Stimulated activated CD8-positive, alpha-beta memory T cell treated with anti-CD3 and anti-CD28 coated beads, Interleukin-12 subunit alpha, Interleukin-12 subunit beta, amount 100 ng/mL, for 1 hour (primary cell): ENCODE measurements around the gene SLC27A5.
"Not testable (repeated sequence)": the region's sequence is repeated elsewhere in the genome, so short reads cannot be mapped to it uniquely, and the experiment has no call there.

ENCODE experiments used
- DNase-seq: peaks from one replicate; pipeline ENCODE4 v3.0.0-alpha.2; 2020; ENCODE audit warnings: low read depth

SLC27A5 gene

GRCh38 chr19:58550362-58551122 is 38.8 kb upstream of the SLC27A5 start:
- no peak for DNase-seq

- DNase-seq = no peak
These were observed 38.0 kb upstream of the SLC27A5 start for GRCh38 chr19:58549664-58550361.

GRCh38 chr19:58548859-58549663 is 37.3 kb upstream of the SLC27A5 start:
- no peak for DNase-seq

- DNase-seq = no peak
These were observed 35.8 kb upstream of the SLC27A5 start for GRCh38 chr19:58547323-58548312.

GRCh38 chr19:58546019-58546530 is 34.3 kb upstream of the SLC27A5 start:
- DNase-seq = no peak

- DNase-seq = no peak
These were observed 33.7 kb upstream of the SLC27A5 start for GRCh38 chr19:58545286-58546018.

GRCh38 chr19:58544591-58545285 is 32.9 kb upstream of the SLC27A5 start:
- peak; percentile 55 for DNase-seq

GRCh38 chr19:58543826-58544590 is 32.2 kb upstream of the SLC27A5 start, which contains the start of gene TRIM28:
Gene TRIM28 (plus strand): TSS chr19:58544064. CDS start chr19:58544758, 694 bp downstream.
- peak; percentile 99 for DNase-seq

- DNase-seq = not testable (repeated sequence)
These were observed 31.0 kb upstream of the SLC27A5 start for GRCh38 chr19:58542641-58543372.

GRCh38 chr19:58539169-58539559 is 27.4 kb upstream of the SLC27A5 start:
- DNase-seq = not testable (repeated sequence)

- no peak for DNase-seq
These were observed 26.7 kb upstream of the SLC27A5 start for GRCh38 chr19:58538257-58539168.

- no peak for DNase-seq
These were observed 25.3 kb upstream of the SLC27A5 start for GRCh38 chr19:58536852-58537798.

GRCh38 chr19:58535857-58536256 is 24.1 kb upstream of the SLC27A5 start:
- DNase-seq = no peak

GRCh38 chr19:58531034-58531840 is 19.4 kb upstream of the SLC27A5 start:
- DNase-seq = no peak

- no peak for DNase-seq
These were observed 17.6 kb upstream of the SLC27A5 start for GRCh38 chr19:58529405-58529804.
